Thoracic aorta (tissue), 2 donors: ENCODE measurements around the gene PTPRB. TPM values are rescaled to one million over a fixed set of nuclear protein-coding genes. Genes with fewer than 3 reads are reported as not detected.

Experiments
- ATAC-seq: fragments of 150-250 bp; one replicate; pipeline ENCODE4 v1.8.0; 2017; ENCODE audit warnings: low read depth; ENCODE audit not compliant: insufficient number of reproducible peaks, low FRiP score
- DNase-seq: peaks from one replicate; pipeline ENCODE4 v3.0.0-alpha.2; 2020; ENCODE audit warnings: low spot score
- H3K27ac ChIP-seq, 2 donors: fragments of 200-600 bp; sonication (generic); 1 replicate in 1 of 2; 2 replicates in 1 of 2; pipeline ENCODE4 v1.5.1; 2016; ENCODE audit warnings: mild to moderate bottlenecking in 2 of 2, moderate library complexity in 2 of 2
- H3K27me3 ChIP-seq: fragments of 200-600 bp; sonication (generic); replicated peaks from 2 replicates; pipeline ENCODE4 v1.6.0; 2016; ENCODE audit warnings: mild to moderate bottlenecking; ENCODE audit not compliant: insufficient read depth
- H3K36me3 ChIP-seq: fragments of 200-600 bp; sonication (generic); one replicate; pipeline ENCODE4 v1.5.1; 2016
- H3K4me1 ChIP-seq, 2 donors: fragments of 200-600 bp; sonication (generic); 1 replicate in 1 of 2; 2 replicates in 1 of 2; pipeline versions ENCODE4 v1.5.1 to v1.6.0; 2016; ENCODE audit warnings: low read depth in 2 of 2, mild to moderate bottlenecking in 1 of 2; ENCODE audit not compliant: control insufficient read depth in 1 of 2
- H3K4me3 ChIP-seq: fragments of 200-600 bp; sonication (generic); 2 replicates; pipeline ENCODE4 v1.5.1; 2016; ENCODE audit warnings: mild to moderate bottlenecking
- H3K9me3 ChIP-seq: fragments of 200-600 bp; sonication (generic); 2 replicates; pipeline ENCODE4 v1.5.1; 2016
- total RNA-seq, 2 donors: library from RNA; depleted of rRNA; stranded (reverse); fragments of >200 nt; gene quantifications; one replicate each; pipeline versions ENCODE4 v1.1.0 to v1.2.3, GENCODE V29; 2016
- TF ChIP-seq, protein P1 (sequence below): fragments of 200-600 bp; sonication (generic); IDR thresholded peaks from one replicate; pipeline ENCODE4 v1.5.1; 2019; ENCODE audit warnings: antibody characterized with exemption

PTPRB gene
- total RNA-seq, 2 donors from 2014 or later = 21.9 to 39.0 TPM

GRCh38 chr12:70584332-70584731 lies 52.9 kb downstream of the PTPRB start:
- no peak for DNase-seq

GRCh38 chr12:70583251-70583650 lies 54.0 kb downstream of the PTPRB start:
- TF ChIP-seq, protein P1, sequence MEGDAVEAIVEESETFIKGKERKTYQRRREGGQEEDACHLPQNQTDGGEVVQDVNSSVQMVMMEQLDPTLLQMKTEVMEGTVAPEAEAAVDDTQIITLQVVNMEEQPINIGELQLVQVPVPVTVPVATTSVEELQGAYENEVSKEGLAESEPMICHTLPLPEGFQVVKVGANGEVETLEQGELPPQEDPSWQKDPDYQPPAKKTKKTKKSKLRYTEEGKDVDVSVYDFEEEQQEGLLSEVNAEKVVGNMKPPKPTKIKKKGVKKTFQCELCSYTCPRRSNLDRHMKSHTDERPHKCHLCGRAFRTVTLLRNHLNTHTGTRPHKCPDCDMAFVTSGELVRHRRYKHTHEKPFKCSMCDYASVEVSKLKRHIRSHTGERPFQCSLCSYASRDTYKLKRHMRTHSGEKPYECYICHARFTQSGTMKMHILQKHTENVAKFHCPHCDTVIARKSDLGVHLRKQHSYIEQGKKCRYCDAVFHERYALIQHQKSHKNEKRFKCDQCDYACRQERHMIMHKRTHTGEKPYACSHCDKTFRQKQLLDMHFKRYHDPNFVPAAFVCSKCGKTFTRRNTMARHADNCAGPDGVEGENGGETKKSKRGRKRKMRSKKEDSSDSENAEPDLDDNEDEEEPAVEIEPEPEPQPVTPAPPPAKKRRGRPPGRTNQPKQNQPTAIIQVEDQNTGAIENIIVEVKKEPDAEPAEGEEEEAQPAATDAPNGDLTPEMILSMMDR = no peak
- Histone ChIP-seq H3K4me1 (no peaks in the 10 kb centered on the region), H3K4me3 (no peak overlapping the region), H3K9me3 (no peaks in the 10 kb centered on the region), H3K27ac (no peak overlapping the region), H3K36me3 (no peaks in the 10 kb centered on the region), H3K27me3 (no peaks in the 10 kb centered on the region)
- DNase-seq (no peak), ATAC-seq (no peak)

More at GRCh38 chr12:70584332-70584731, 52.9 kb downstream of the PTPRB start:
- ATAC-seq = no peak
- Histone ChIP-seq H3K4me1 (no peaks in the 10 kb centered on the region), H3K27ac (no peak overlapping the region), H3K27me3 (no peaks in the 10 kb centered on the region), H3K4me3 (no peak overlapping the region), H3K36me3 (no peaks in the 10 kb centered on the region), H3K9me3 (no peaks in the 10 kb centered on the region)
- TF ChIP-seq, protein P1 = no peak

GRCh38 chr12:70581208-70581607 lies 56.0 kb downstream of the PTPRB start:
- no peaks in the 10 kb centered on the region for H3K4me1 ChIP-seq
- TF ChIP-seq, protein P1 = no peak
- no peak overlapping the region for H3K4me3 ChIP-seq
- H3K9me3 ChIP-seq = no peaks in the 10 kb centered on the region
- no peak overlapping the region for H3K27ac ChIP-seq
- no peaks in the 10 kb centered on the region for H3K27me3 ChIP-seq
- ATAC-seq (no peak), DNase-seq (no peak)
- no peaks in the 10 kb centered on the region for H3K36me3 ChIP-seq

- ATAC-seq (no peak), DNase-seq (no peak)
- no peaks in the 10 kb centered on the region for H3K36me3 ChIP-seq
- no peak overlapping the region for H3K4me3 ChIP-seq
- no peak overlapping the region for H3K27ac ChIP-seq
- H3K4me1 ChIP-seq = peaks cover 0 to 1% of the 10 kb centered on the region in 2 donors
- H3K9me3 ChIP-seq = no peaks in the 10 kb centered on the region
- TF ChIP-seq, protein P1 = no peak
- no peaks in the 10 kb centered on the region for H3K27me3 ChIP-seq
Measured at GRCh38 chr12:70577283-70577634, 60.0 kb downstream of the PTPRB start.

DNA sequence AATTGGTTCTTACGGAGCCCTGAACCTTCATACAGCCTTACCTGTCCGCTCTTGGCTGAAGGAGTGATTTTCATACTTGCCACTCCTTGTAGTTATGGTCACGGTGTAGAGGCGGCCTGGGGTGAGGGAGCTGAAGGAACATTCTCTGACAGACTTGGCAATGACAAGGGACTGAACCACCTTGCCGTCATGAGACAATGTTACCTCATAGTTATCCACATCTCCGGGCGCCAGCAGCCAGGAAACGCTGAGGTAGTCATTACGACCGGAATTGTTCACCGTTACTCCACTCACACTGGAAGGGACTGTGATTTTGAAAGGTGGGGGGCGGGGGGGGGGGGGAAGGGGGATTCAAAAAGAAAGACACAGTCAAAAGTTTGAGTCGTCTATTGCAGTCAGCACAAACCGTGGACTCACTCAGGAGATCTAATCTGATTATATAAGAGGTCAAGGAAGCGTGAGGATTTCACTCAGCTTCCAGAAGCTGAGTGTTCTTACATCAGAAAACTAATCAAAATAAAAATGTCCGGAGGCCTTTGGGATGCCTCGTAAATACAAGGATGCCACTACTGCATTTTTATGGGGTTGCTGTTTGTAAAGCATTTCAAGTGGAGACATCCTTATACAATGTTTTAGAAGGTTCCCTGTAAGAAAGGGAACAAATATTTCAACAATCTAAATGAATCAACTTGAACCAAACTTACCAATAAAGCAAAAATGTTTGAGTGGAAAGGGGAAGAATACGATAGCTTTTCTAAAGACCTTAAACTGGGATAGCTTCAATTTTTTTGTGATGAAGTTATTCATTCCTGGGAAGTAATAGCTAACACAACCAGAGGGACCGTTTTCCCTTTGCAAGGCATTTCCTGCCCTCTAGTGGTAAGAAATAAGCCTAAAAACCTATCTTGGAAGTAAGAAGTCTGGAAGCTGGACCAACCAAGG lies 60.6 kb downstream of the PTPRB start:
- TF ChIP-seq, protein P1 = peak; percentile 70
- Histone ChIP-seq H3K4me3 (no peak overlapping the region), H3K27ac (no peak overlapping the region), H3K4me1 (peaks cover 0 to 6% of the 10 kb centered on the region in 2 donors), H3K9me3 (no peaks in the 10 kb centered on the region), H3K36me3 (no peaks in the 10 kb centered on the region), H3K27me3 (no peaks in the 10 kb centered on the region)
- ATAC-seq (peak; percentile 36), DNase-seq (no peak)
